Stimulated activated CD4-positive, alpha-beta T cell treated with anti-CD3 and anti-CD28 coated beads, Interleukin-4, amount 100 ng/mL, for 24 hours (primary cell): ENCODE results near the gene LMX1B.
"Not testable (repeated sequence)": the region's sequence is repeated elsewhere in the genome, so short reads cannot be mapped to it uniquely, and the experiment has no call there.

ENCODE experiments used
- DNase-seq: peaks from one replicate; pipeline ENCODE4 v3.0.0-alpha.2; 2020

The LMX1B gene

GRCh38 chr9:126699401-126699881 lies 85.7 kb downstream of the LMX1B start:
- no peak for DNase-seq

GRCh38 chr9:126700296-126700695 lies 86.6 kb downstream of the LMX1B start:
- no peak for DNase-seq

- DNase-seq = no peak
Observed at GRCh38 chr9:126700903-126701812, 87.4 kb downstream of the LMX1B start.

- no peak for DNase-seq
Observed at GRCh38 chr9:126701813-126702140, 88.0 kb downstream of the LMX1B start.

GRCh38 chr9:126702151-126703001 lies 88.6 kb downstream of the LMX1B start:
- DNase-seq = peak; percentile 45

- DNase-seq = no peak
Observed at GRCh38 chr9:126703002-126703865, 89.5 kb downstream of the LMX1B start.

- no peak for DNase-seq
Observed at GRCh38 chr9:126703866-126704156, 90.1 kb downstream of the LMX1B start.

- DNase-seq = peak; percentile 43
Observed at GRCh38 chr9:126704157-126704891, 90.6 kb downstream of the LMX1B start.

- DNase-seq = peak; percentile 88
Observed at GRCh38 chr9:126704892-126705766, 91.4 kb downstream of the LMX1B start.

- DNase-seq = peak; percentile 82
Observed at GRCh38 chr9:126705767-126706697, 92.3 kb downstream of the LMX1B start.

GRCh38 chr9:126706698-126707053 lies 92.9 kb downstream of the LMX1B start:
- no peak for DNase-seq

GRCh38 chr9:126707083-126707482 lies 93.4 kb downstream of the LMX1B start:
- no peak for DNase-seq

- not testable (repeated sequence) for DNase-seq
Observed at GRCh38 chr9:126707712-126708111, 94.0 kb downstream of the LMX1B start.

GRCh38 chr9:126708178-126708577 lies 94.5 kb downstream of the LMX1B start:
- no peak for DNase-seq

- no peak for DNase-seq
Observed at GRCh38 chr9:126709241-126709640, 95.5 kb downstream of the LMX1B start.

- no peak for DNase-seq
Observed at GRCh38 chr9:126715382-126715781, 101.7 kb downstream of the LMX1B start.

- DNase-seq = not testable (repeated sequence)
Observed at GRCh38 chr9:126717441-126717840, 103.7 kb downstream of the LMX1B start.

GRCh38 chr9:126719618-126720031 lies 105.9 kb downstream of the LMX1B start:
- DNase-seq = peak; percentile 87

GRCh38 chr9:126720036-126720435 lies 106.3 kb downstream of the LMX1B start:
- no peak for DNase-seq
